ENCODE data around the gene ITCH. TPM values are rescaled to one million over a fixed set of nuclear protein-coding genes. Genes with fewer than 3 reads are reported as not detected.
"Not testable (repeated sequence)": the region's sequence is repeated elsewhere in the genome, so short reads cannot be mapped to it uniquely, and the experiment has no call there.

The ITCH gene
- total RNA-seq, 2 experiments from 2014 or later = 45.1 to 55.2 TPM

GRCh38 chr20:34473262-34473883, 110.3 kb downstream of the ITCH start:
- H3K9me3 Mint-ChIP-seq = no peaks in the 10 kb centered on the region
- H3K36me3 Mint-ChIP-seq = peaks cover 22% of the 10 kb centered on the region
- no peaks in the 10 kb centered on the region for H3K27me3 Mint-ChIP-seq
- no peak overlapping the region for H3K4me3 Mint-ChIP-seq
- peaks cover 16% of the 10 kb centered on the region for H3K4me1 Mint-ChIP-seq
- peak; percentile 12 for DNase-seq
- H3K27ac Mint-ChIP-seq = no peak overlapping the region

- peak; percentile 41 for DNase-seq
- H3K36me3 Mint-ChIP-seq = peaks cover 36% of the 10 kb centered on the region
- no peaks in the 10 kb centered on the region for H3K9me3 Mint-ChIP-seq
- no peak overlapping the region for H3K4me3 Mint-ChIP-seq
- H3K4me1 Mint-ChIP-seq = peaks cover 14% of the 10 kb centered on the region
- H3K27me3 Mint-ChIP-seq = no peaks in the 10 kb centered on the region
- no peak overlapping the region for H3K27ac Mint-ChIP-seq
Observed at GRCh38 chr20:34475979-34476736, 113.1 kb downstream of the ITCH start.

- no peak for DNase-seq
- Mint-ChIP-seq H3K4me3 (no peak overlapping the region), H3K27me3 (no peaks in the 10 kb centered on the region), H3K4me1 (peaks cover 6% of the 10 kb centered on the region), H3K9me3 (no peaks in the 10 kb centered on the region), H3K36me3 (peaks cover 61% of the 10 kb centered on the region), H3K27ac (no peak overlapping the region)
Observed at GRCh38 chr20:34479627-34480026, 116.6 kb downstream of the ITCH start.

- not testable (repeated sequence) for H3K4me1 Mint-ChIP-seq, H3K4me3 Mint-ChIP-seq, H3K9me3 Mint-ChIP-seq, H3K27me3 Mint-ChIP-seq, DNase-seq, H3K27ac Mint-ChIP-seq
- peaks cover 54% of the 10 kb centered on the region for H3K36me3 Mint-ChIP-seq
Observed at GRCh38 chr20:34482154-34482553, 119.1 kb downstream of the ITCH start.

- peaks cover 57% of the 10 kb centered on the region for H3K36me3 Mint-ChIP-seq
- H3K4me3 Mint-ChIP-seq, H3K27me3 Mint-ChIP-seq, H3K4me1 Mint-ChIP-seq, H3K27ac Mint-ChIP-seq, DNase-seq, H3K9me3 Mint-ChIP-seq: not testable (repeated sequence)
Observed at GRCh38 chr20:34483585-34484220, 120.6 kb downstream of the ITCH start.

- no peaks in the 10 kb centered on the region for H3K4me1 Mint-ChIP-seq
- no peak for DNase-seq
- H3K9me3 Mint-ChIP-seq = no peaks in the 10 kb centered on the region
- peaks cover 50% of the 10 kb centered on the region for H3K36me3 Mint-ChIP-seq
- H3K4me3 Mint-ChIP-seq = no peak overlapping the region
- H3K27me3 Mint-ChIP-seq = no peaks in the 10 kb centered on the region
- H3K27ac Mint-ChIP-seq = no peak overlapping the region
Observed at GRCh38 chr20:34485068-34485634, 122.1 kb downstream of the ITCH start.

- H3K9me3 Mint-ChIP-seq = no peaks in the 10 kb centered on the region
- no peak overlapping the region for H3K27ac Mint-ChIP-seq
- H3K4me3 Mint-ChIP-seq = no peak overlapping the region
- H3K36me3 Mint-ChIP-seq = peaks cover 37% of the 10 kb centered on the region
- no peaks in the 10 kb centered on the region for H3K27me3 Mint-ChIP-seq
- DNase-seq = no peak
- H3K4me1 Mint-ChIP-seq = no peaks in the 10 kb centered on the region
Observed at GRCh38 chr20:34491226-34491931, 128.3 kb downstream of the ITCH start.

GRCh38 chr20:34491932-34492509, 128.9 kb downstream of the ITCH start:
- Mint-ChIP-seq H3K9me3 (no peaks in the 10 kb centered on the region), H3K36me3 (peaks cover 41% of the 10 kb centered on the region), H3K4me3 (no peak overlapping the region), H3K4me1 (no peaks in the 10 kb centered on the region), H3K27ac (no peak overlapping the region), H3K27me3 (no peaks in the 10 kb centered on the region)
- no peak for DNase-seq

GRCh38 chr20:34493646-34494045, 130.6 kb downstream of the ITCH start:
- no peak for DNase-seq
- Mint-ChIP-seq H3K9me3 (peaks cover 10% of the 10 kb centered on the region), H3K27ac (peak overlapping the region; percentile 5), H3K27me3 (no peaks in the 10 kb centered on the region), H3K4me1 (no peaks in the 10 kb centered on the region), H3K36me3 (peaks cover 54% of the 10 kb centered on the region), H3K4me3 (no peak overlapping the region)

- no peak for DNase-seq
- Mint-ChIP-seq H3K36me3 (peaks cover 63% of the 10 kb centered on the region), H3K27ac (no peak overlapping the region), H3K4me1 (peaks cover 2% of the 10 kb centered on the region), H3K9me3 (peaks cover 19% of the 10 kb centered on the region), H3K4me3 (no peak overlapping the region), H3K27me3 (no peaks in the 10 kb centered on the region)
Observed at GRCh38 chr20:34495307-34495706, 132.2 kb downstream of the ITCH start.

- Mint-ChIP-seq H3K27ac (no peak overlapping the region), H3K36me3 (peaks cover 66% of the 10 kb centered on the region), H3K27me3 (no peaks in the 10 kb centered on the region), H3K4me1 (peaks cover 2% of the 10 kb centered on the region), H3K9me3 (peaks cover 24% of the 10 kb centered on the region), H3K4me3 (no peak overlapping the region)
- no peak for DNase-seq
Observed at GRCh38 chr20:34495916-34496315, 132.8 kb downstream of the ITCH start.

GRCh38 chr20:34497596-34497995, 134.5 kb downstream of the ITCH start:
- Mint-ChIP-seq H3K36me3 (peaks cover 67% of the 10 kb centered on the region), H3K9me3 (peaks cover 24% of the 10 kb centered on the region)
- not testable (repeated sequence) for DNase-seq, H3K4me3 Mint-ChIP-seq, H3K27ac Mint-ChIP-seq, H3K4me1 Mint-ChIP-seq, H3K27me3 Mint-ChIP-seq

GRCh38 chr20:34500823-34501222, 137.8 kb downstream of the ITCH start:
- no peaks in the 10 kb centered on the region for H3K27me3 Mint-ChIP-seq
- no peak for DNase-seq
- no peak overlapping the region for H3K27ac Mint-ChIP-seq

GRCh38 chr20:34506480-34506879, 143.4 kb downstream of the ITCH start:
- Mint-ChIP-seq H3K27me3 (no peaks in the 10 kb centered on the region), H3K36me3 (peaks cover 8% of the 10 kb centered on the region), H3K4me3 (no peak overlapping the region), H3K4me1 (no peaks in the 10 kb centered on the region), H3K27ac (no peak overlapping the region), H3K9me3 (no peaks in the 10 kb centered on the region)
- no peak for DNase-seq

More at GRCh38 chr20:34500823-34501222, 137.8 kb downstream of the ITCH start:
- Mint-ChIP-seq H3K4me1 (peaks cover 2% of the 10 kb centered on the region), H3K4me3 (no peak overlapping the region), H3K9me3 (peaks cover 24% of the 10 kb centered on the region), H3K36me3 (peaks cover 48% of the 10 kb centered on the region)

Data from activated naive CD8-positive, alpha-beta T cell treated with anti-CD3 and anti-CD28 coated beads for 36 hours (primary cell).